Sigmoid colon (tissue), 7 donors: ENCODE data around the gene CRB2. TPM values are rescaled to one million over a fixed set of nuclear protein-coding genes. Genes with fewer than 3 reads are reported as not detected.

Source experiments
- DNase-seq: peaks from one replicate; pipeline ENCODE4 v3.0.0-alpha.2; 2019
- H3K27ac ChIP-seq, 4 donors: fragments of 200-600 bp; sonication (generic); one replicate each; pipeline ENCODE4 v1.5.1; 2016 to 2019; ENCODE audit warnings: mild to moderate bottlenecking in 1 of 4
- H3K27me3 ChIP-seq, 3 donors: fragments of 200-600 bp; sonication (generic); one replicate each; pipeline ENCODE4 v1.5.1; 2019; ENCODE audit warnings: mild to moderate bottlenecking in 1 of 3
- H3K36me3 ChIP-seq, 4 donors: fragments of 200-600 bp; sonication (generic); one replicate each; pipeline ENCODE4 v1.5.1; 2016 to 2019
- H3K4me1 ChIP-seq, 4 donors: fragments of 200-600 bp; sonication (generic); one replicate each; pipeline ENCODE4 v1.5.1; 2017 to 2019
- H3K4me3 ChIP-seq, 4 donors: fragments of 200-600 bp; sonication (generic); one replicate each; pipeline ENCODE4 v1.5.1; 2017 to 2019; ENCODE audit warnings: mild to moderate bottlenecking in 2 of 4, moderate library complexity in 1 of 4
- H3K9me3 ChIP-seq, 4 donors: fragments of 200-600 bp in 3 of 4; sonication (generic) in 3 of 4; one replicate each; pipeline versions ENCODE4 v1.5.1 to v1.6.1; 2013 to 2019
- CTCF ChIP-seq, 4 experiments: fragments of 450-650 bp in 3 of 4; fragments of 200-600 bp in 1 of 4; IDR thresholded peaks; one replicate each; pipeline ENCODE4 v1.5.1; 2016 to 2019; ENCODE audit warnings: antibody characterized with exemption in 4 of 4, mild to moderate bottlenecking in 3 of 4, moderate library complexity in 2 of 4
- EP300 ChIP-seq, 4 donors: sonication (generic); formaldehyde crosslinking; IDR thresholded peaks; one replicate each; pipeline ENCODE4 v1.6.1; 2017; ENCODE audit warnings: antibody characterized with exemption in 4 of 4
- POLR2A ChIP-seq, 2 donors: fragments of 450-650 bp; IDR thresholded peaks; one replicate each; pipeline ENCODE4 v1.6.1; 2016; ENCODE audit warnings: antibody characterized with exemption in 2 of 2, mild to moderate bottlenecking in 2 of 2, moderate library complexity in 2 of 2
- POLR2AphosphoS5 ChIP-seq, 4 donors: sonication (generic); formaldehyde crosslinking; IDR thresholded peaks; one replicate each; pipeline ENCODE4 v1.6.1; 2017; ENCODE audit warnings: antibody characterized with exemption in 4 of 4
- WGBS, 2 donors: extraction: QIAGEN DNeasy Blood & Tissue Kit; methylation state at CpG; one replicate each; pipeline ENCODE4 v1.1.7; 2013; 5-methylcytosine and 5-hydroxymethylcytosine counted together
- intact Hi-C: fragments of 100-400 bp; cut with DNase I; formaldehyde crosslinking; loops from one replicate; pipeline ENCODE4 v1.15.1; 2023
- polyA plus RNA-seq, 3 donors: library from polyadenylated mRNA; stranded (reverse); fragments of 200-250 nt; gene quantifications; one replicate each; pipeline ENCODE4 v1.2.3, GENCODE V29; 2013
- total RNA-seq, 4 donors: library from RNA; depleted of rRNA; stranded (reverse); fragments of >200 nt; gene quantifications; one replicate each; pipeline ENCODE4 v1.1.0, GENCODE V29; 2016
- donor health status: healthy with polysubstance abuse.
- donor health status: Bipolar disorder and iron deficiency.
- donor health status: healthy.

Gene CRB2
- total and polyA plus RNA-seq, 7 donors = 0.14 to 0.79 (median 0.40) TPM; not detected in 3

GRCh38 chr9:123383512-123384170 is 27.6 kb downstream of the CRB2 start:
- H3K27me3 ChIP-seq = no peaks in the 10 kb centered on the region
- H3K36me3 ChIP-seq = peaks cover 0 to 16% (median 0%) of the 10 kb centered on the region in 4 donors
- intact Hi-C loops = no loop called here
- no peak overlapping the region for H3K27ac ChIP-seq
- H3K4me1 ChIP-seq = no peaks in the 10 kb centered on the region
- no peak overlapping the region for H3K4me3 ChIP-seq
- 88% methylated on average over 27 of the region's 27 CpGs for WGBS, 2 donors
- TF ChIP-seq CTCF (IDR thresholded peaks at IDR 0.05) (no peak), EP300 (IDR thresholded peaks at IDR 0.05) (no peak), POLR2A (IDR thresholded peaks at IDR 0.05) (no peak), POLR2AphosphoS5 (IDR thresholded peaks at IDR 0.05) (no peak)
- no peak for DNase-seq
- no peaks in the 10 kb centered on the region for H3K9me3 ChIP-seq

GRCh38 chr9:123387686-123388085 is 31.7 kb downstream of the CRB2 start:
- intact Hi-C loops = no loop called here
- TF ChIP-seq CTCF (IDR thresholded peaks at IDR 0.05) (no peak), EP300 (IDR thresholded peaks at IDR 0.05) (no peak), POLR2AphosphoS5 (IDR thresholded peaks at IDR 0.05) (no peak), POLR2A (IDR thresholded peaks at IDR 0.05) (no peak)
- WGBS, 2 donors = 83% methylated on average over 14 of the region's 14 CpGs
- no peak overlapping the region for H3K4me3 ChIP-seq
- no peaks in the 10 kb centered on the region for H3K9me3 ChIP-seq
- H3K4me1 ChIP-seq = no peaks in the 10 kb centered on the region
- DNase-seq = no peak
- H3K27ac ChIP-seq = no peak overlapping the region
- H3K36me3 ChIP-seq = peaks cover 0 to 14% (median 0%) of the 10 kb centered on the region in 4 donors
- no peaks in the 10 kb centered on the region for H3K27me3 ChIP-seq

GRCh38 chr9:123389070-123389469 is 33.1 kb downstream of the CRB2 start:
- TF ChIP-seq EP300 (IDR thresholded peaks at IDR 0.05) (no peak), CTCF (IDR thresholded peaks at IDR 0.05) (no peak), POLR2AphosphoS5 (IDR thresholded peaks at IDR 0.05) (no peak), POLR2A (IDR thresholded peaks at IDR 0.05) (no peak)
- Histone ChIP-seq H3K27me3 (no peaks in the 10 kb centered on the region), H3K9me3 (no peaks in the 10 kb centered on the region), H3K27ac (no peak overlapping the region), H3K36me3 (peaks cover 0 to under 1% (median 0%) of the 10 kb centered on the region in 4 donors), H3K4me1 (no peaks in the 10 kb centered on the region), H3K4me3 (no peak overlapping the region)
- WGBS, 2 donors = 79 to 86% methylated on average over 10 of the region's 10 CpGs
- no peak for DNase-seq
- intact Hi-C loops = no loop called here

- H3K36me3 ChIP-seq = no peaks in the 10 kb centered on the region
- no peak overlapping the region for H3K27ac ChIP-seq
- no peak for DNase-seq
- 82 to 87% methylated on average over 12 of the region's 12 CpGs for WGBS, 2 donors
- intact Hi-C loops = no loop called here
- H3K9me3 ChIP-seq = no peaks in the 10 kb centered on the region
- no peaks in the 10 kb centered on the region for H3K27me3 ChIP-seq
- no peak overlapping the region for H3K4me3 ChIP-seq
- no peaks in the 10 kb centered on the region for H3K4me1 ChIP-seq
- TF ChIP-seq EP300 (IDR thresholded peaks at IDR 0.05) (no peak), CTCF (IDR thresholded peaks at IDR 0.05) (no peak), POLR2AphosphoS5 (IDR thresholded peaks at IDR 0.05) (no peak), POLR2A (IDR thresholded peaks at IDR 0.05) (no peak)
Measured at GRCh38 chr9:123389698-123390097, 33.7 kb downstream of the CRB2 start.
